Stomach (tissue), 4 donors: ENCODE measurements around the gene PLA2G12A.

Experiments used
- EP300 ChIP-seq: sonication (generic); formaldehyde crosslinking; IDR thresholded peaks from one replicate; pipeline ENCODE4 v1.6.1; 2017; ENCODE audit warnings: antibody characterized with exemption
- POLR2A ChIP-seq, 4 donors: fragments of 450-650 bp; IDR thresholded peaks; one replicate each; pipeline ENCODE4 v1.6.1; 2016; ENCODE audit warnings: antibody characterized with exemption in 4 of 4, control low read depth in 2 of 4, mild to moderate bottlenecking in 1 of 4, moderate library complexity in 1 of 4
- POLR2AphosphoS5 ChIP-seq, 3 donors: sonication (generic); formaldehyde crosslinking; IDR thresholded peaks; one replicate each; pipeline ENCODE4 v1.6.1; 2016; ENCODE audit warnings: antibody characterized with exemption in 3 of 3
- TF ChIP-seq, protein P1 (sequence below), 7 experiments: fragments of 450-650 bp in 4 of 7; fragments of 200-600 bp in 3 of 7; sonication (generic) in 3 of 7; IDR thresholded peaks; one replicate each; pipeline ENCODE4 v1.5.1; 2016 to 2019; ENCODE audit warnings: antibody characterized with exemption in 7 of 7, control low read depth in 2 of 7, mild to moderate bottlenecking in 1 of 7

DNA sequence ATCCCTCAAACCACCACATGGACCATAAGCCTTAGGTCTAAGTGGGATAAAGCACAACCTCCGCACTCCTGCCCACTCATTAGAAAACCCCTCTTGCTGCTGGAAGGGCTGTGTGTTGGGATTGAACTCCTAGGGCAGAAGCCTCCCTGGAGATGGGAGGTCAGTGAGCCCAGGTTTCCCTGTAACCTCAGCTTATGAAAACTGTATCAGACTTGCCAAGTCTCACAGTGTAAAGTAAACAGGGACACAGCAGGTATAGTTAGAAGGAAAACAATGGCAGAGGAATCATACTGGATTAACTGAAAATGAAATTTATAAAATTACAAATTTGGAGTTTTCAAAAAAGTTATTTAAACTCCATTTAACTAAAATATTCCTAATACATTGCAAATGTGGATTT is 56.6 kb downstream of the PLA2G12A start:
- TF ChIP-seq POLR2A (IDR thresholded peaks at IDR 0.05) (no peak), POLR2AphosphoS5 (IDR thresholded peaks at IDR 0.05) (no peak), EP300 (no peak)
- TF ChIP-seq, protein P1, sequence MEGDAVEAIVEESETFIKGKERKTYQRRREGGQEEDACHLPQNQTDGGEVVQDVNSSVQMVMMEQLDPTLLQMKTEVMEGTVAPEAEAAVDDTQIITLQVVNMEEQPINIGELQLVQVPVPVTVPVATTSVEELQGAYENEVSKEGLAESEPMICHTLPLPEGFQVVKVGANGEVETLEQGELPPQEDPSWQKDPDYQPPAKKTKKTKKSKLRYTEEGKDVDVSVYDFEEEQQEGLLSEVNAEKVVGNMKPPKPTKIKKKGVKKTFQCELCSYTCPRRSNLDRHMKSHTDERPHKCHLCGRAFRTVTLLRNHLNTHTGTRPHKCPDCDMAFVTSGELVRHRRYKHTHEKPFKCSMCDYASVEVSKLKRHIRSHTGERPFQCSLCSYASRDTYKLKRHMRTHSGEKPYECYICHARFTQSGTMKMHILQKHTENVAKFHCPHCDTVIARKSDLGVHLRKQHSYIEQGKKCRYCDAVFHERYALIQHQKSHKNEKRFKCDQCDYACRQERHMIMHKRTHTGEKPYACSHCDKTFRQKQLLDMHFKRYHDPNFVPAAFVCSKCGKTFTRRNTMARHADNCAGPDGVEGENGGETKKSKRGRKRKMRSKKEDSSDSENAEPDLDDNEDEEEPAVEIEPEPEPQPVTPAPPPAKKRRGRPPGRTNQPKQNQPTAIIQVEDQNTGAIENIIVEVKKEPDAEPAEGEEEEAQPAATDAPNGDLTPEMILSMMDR (IDR thresholded peaks at IDR 0.05), result no peak
